Thyroid gland (tissue), 4 donors: Measurements from ENCODE around the gene GPR101.

Experiments used
- POLR2A ChIP-seq, 2 donors: fragments of 450-650 bp; IDR thresholded peaks; one replicate each; pipeline ENCODE4 v1.6.1; 2017; ENCODE audit warnings: antibody characterized with exemption in 2 of 2, mild to moderate bottlenecking in 2 of 2, moderate library complexity in 1 of 2
- TF ChIP-seq, protein P1 (sequence below), 6 experiments: fragments of 200-600 bp in 3 of 6; fragments of 450-650 bp in 3 of 6; sonication (generic) in 3 of 6; IDR thresholded peaks; one replicate each; pipeline ENCODE4 v1.5.1; 2016 to 2019; ENCODE audit warnings: antibody characterized with exemption in 6 of 6, mild to moderate bottlenecking in 2 of 6, inconsistent platforms in 1 of 6, moderate library complexity in 1 of 6

DNA sequence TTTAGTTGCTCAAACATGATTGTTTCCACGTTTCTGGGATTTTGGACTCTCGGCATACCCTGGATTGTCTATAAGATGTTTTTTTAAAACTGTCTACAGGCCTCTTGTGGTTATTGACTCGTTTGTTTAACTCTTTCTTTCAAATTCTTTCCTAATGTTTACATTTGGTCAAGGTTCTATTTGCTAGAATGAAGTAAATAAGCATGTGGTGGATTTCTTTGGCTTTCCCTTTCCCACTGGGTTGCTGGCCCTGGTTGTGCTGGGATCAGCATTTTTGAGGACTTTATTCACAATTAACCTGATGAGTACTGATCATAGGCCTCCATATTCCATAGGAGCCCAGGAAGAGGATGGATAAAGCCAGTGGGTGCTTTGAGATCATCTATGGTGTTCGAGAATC, 11.1 kb upstream of the GPR101 start:
- TF ChIP-seq, protein P1, sequence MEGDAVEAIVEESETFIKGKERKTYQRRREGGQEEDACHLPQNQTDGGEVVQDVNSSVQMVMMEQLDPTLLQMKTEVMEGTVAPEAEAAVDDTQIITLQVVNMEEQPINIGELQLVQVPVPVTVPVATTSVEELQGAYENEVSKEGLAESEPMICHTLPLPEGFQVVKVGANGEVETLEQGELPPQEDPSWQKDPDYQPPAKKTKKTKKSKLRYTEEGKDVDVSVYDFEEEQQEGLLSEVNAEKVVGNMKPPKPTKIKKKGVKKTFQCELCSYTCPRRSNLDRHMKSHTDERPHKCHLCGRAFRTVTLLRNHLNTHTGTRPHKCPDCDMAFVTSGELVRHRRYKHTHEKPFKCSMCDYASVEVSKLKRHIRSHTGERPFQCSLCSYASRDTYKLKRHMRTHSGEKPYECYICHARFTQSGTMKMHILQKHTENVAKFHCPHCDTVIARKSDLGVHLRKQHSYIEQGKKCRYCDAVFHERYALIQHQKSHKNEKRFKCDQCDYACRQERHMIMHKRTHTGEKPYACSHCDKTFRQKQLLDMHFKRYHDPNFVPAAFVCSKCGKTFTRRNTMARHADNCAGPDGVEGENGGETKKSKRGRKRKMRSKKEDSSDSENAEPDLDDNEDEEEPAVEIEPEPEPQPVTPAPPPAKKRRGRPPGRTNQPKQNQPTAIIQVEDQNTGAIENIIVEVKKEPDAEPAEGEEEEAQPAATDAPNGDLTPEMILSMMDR (IDR thresholded peaks at IDR 0.05): no peak
- TF ChIP-seq POLR2A (IDR thresholded peaks at IDR 0.05): no peak
